Testis (tissue), 3 donors: ENCODE results near the gene PON3. TPM values are rescaled to one million over a fixed set of nuclear protein-coding genes. Genes with fewer than 3 reads are reported as not detected.

Experiments
- DNase-seq: peaks from one replicate; pipeline ENCODE4 v3.0.0-alpha.2; 2019
- H3K27ac ChIP-seq, 2 donors: fragments of 200-600 bp; sonication (generic); one replicate each; pipeline ENCODE4 v1.5.1; 2019
- H3K27me3 ChIP-seq: fragments of 200-600 bp; sonication (generic); one replicate; pipeline ENCODE4 v1.5.1; 2019
- H3K36me3 ChIP-seq: fragments of 200-600 bp; sonication (generic); one replicate; pipeline ENCODE4 v1.5.1; 2017; ENCODE audit warnings: low read depth; ENCODE audit errors: missing control alignments
- H3K4me1 ChIP-seq: fragments of 200-600 bp; sonication (generic); one replicate; pipeline ENCODE4 v1.5.1; 2019
- H3K4me3 ChIP-seq, 2 donors: fragments of 200-600 bp; sonication (generic); one replicate each; pipeline ENCODE4 v1.5.1; 2017 to 2019
- H3K9me3 ChIP-seq: fragments of 200-600 bp; sonication (generic); one replicate; pipeline ENCODE4 v1.5.1; 2017
- POLR2A ChIP-seq: fragments of 450-650 bp; IDR thresholded peaks from one replicate; pipeline ENCODE4 v1.6.1; 2017; ENCODE audit warnings: antibody characterized with exemption, mild to moderate bottlenecking, moderate library complexity
- whole genome bisulfite sequencing, 2 donors: methylation state at CpG; one replicate each; pipeline ENCODE4 v1.1.5; 2018; 5-methylcytosine and 5-hydroxymethylcytosine counted together
- intact Hi-C: fragments of 100-400 bp; cut with DNase I; formaldehyde crosslinking; loops from one replicate; pipeline ENCODE4 v1.15.1; 2023; ENCODE audit warnings: low total_unique reads
- polyA plus RNA-seq: library from polyadenylated mRNA; stranded (reverse); fragments of 350-450 nt; fragmentation: Illumina TruSeq; extraction: RNeasy Lipid Tissue Mini Kit (QIAGEN cat#74804); gene quantifications from one replicate; pipeline ENCODE4 v1.2.3, GENCODE V29; 2014; ENCODE audit warnings: low read depth, low replicate concordance; ENCODE audit not compliant: insufficient read depth
- total RNA-seq, 2 donors: library from RNA; depleted of rRNA; stranded (reverse); fragments of >200 nt; gene quantifications; one replicate each; pipeline ENCODE4 v1.2.3, GENCODE V29; 2016
- TF ChIP-seq, protein P1 (sequence below), 3 experiments: fragments of 450-650 bp in 2 of 3; fragments of 200-600 bp in 1 of 3; sonication (generic) in 1 of 3; IDR thresholded peaks; one replicate each; pipeline ENCODE4 v1.5.1; 2016 to 2019; ENCODE audit warnings: antibody characterized with exemption in 3 of 3, mild to moderate bottlenecking in 2 of 3, moderate library complexity in 1 of 3

Gene PON3
- total and polyA plus RNA-seq, 3 donors from 2014 or later, result 20.9 to 53.7 (median 27.2) TPM

DNA sequence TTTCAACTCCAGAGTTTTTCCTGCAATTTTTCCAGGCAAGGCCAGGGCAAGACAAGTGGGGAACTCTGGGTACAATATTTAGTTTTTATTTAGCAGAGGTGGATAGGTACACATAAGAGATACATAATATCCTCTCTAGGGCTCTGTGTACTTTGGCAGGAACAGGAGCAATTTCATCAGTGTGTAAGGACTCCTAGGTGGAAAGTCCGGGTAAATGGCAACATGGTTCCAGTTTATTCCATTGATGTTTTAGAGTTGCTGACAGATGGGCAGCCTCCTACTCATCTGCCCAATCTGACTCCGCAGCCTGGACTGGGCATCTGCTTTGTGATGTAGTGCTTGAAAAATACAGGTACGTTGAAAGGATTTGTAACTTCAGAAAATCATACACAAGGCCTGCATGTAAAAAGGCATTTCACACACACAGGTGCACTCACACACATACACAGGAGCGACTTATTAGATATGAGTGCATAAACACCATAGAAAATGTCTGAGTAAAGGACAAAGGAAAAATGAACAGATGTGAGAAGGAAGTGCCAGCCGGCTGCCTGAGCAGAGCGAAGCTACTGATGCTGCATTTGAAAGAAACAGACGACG is 77.6 kb downstream of the PON3 start:
- DNase-seq, result no peak
- H3K4me1 ChIP-seq, result no peaks in the 10 kb centered on the region

DNA sequence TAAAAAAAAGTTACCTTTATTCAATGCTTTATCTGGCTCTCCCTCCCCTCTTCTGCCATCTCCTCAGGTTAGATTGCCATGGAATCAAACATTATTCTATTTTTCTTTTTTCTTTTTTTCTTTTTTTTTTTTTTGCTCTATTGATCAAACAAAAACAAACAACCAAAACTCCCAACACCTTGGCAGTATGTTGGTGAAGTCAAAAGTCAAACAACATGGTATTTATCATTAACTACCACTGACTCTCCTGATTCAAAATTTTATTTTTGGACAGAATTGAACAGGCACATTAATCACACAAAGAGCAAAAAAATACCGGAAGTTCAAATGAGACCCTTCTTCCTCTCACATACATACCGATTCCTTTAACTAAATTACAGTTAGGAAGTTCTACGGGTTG is 78.2 kb downstream of the PON3 start:
- no peaks in the 10 kb centered on the region for H3K36me3 ChIP-seq
- no peak overlapping the region for H3K27ac ChIP-seq
- no peaks in the 10 kb centered on the region for H3K27me3 ChIP-seq
- H3K9me3 ChIP-seq, result no peaks in the 10 kb centered on the region
- TF ChIP-seq, protein P1, sequence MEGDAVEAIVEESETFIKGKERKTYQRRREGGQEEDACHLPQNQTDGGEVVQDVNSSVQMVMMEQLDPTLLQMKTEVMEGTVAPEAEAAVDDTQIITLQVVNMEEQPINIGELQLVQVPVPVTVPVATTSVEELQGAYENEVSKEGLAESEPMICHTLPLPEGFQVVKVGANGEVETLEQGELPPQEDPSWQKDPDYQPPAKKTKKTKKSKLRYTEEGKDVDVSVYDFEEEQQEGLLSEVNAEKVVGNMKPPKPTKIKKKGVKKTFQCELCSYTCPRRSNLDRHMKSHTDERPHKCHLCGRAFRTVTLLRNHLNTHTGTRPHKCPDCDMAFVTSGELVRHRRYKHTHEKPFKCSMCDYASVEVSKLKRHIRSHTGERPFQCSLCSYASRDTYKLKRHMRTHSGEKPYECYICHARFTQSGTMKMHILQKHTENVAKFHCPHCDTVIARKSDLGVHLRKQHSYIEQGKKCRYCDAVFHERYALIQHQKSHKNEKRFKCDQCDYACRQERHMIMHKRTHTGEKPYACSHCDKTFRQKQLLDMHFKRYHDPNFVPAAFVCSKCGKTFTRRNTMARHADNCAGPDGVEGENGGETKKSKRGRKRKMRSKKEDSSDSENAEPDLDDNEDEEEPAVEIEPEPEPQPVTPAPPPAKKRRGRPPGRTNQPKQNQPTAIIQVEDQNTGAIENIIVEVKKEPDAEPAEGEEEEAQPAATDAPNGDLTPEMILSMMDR (IDR thresholded peaks at IDR 0.05), result no peak
- TF ChIP-seq POLR2A, result no peak
- intact Hi-C loops, result no loop called here
- no peak overlapping the region for H3K4me3 ChIP-seq
- WGBS, 2 donors, result 75 to 88% methylated on average over 3 of the region's 3 CpGs
- DNase-seq, result no peak
- H3K4me1 ChIP-seq, result no peaks in the 10 kb centered on the region

More for the DNA sequence above, 77.6 kb downstream of the PON3 start:
- TF ChIP-seq POLR2A, result no peak
- TF ChIP-seq, protein P1 (IDR thresholded peaks at IDR 0.05), result no peak
- Histone ChIP-seq H3K36me3 (no peaks in the 10 kb centered on the region), H3K27ac (no peak overlapping the region), H3K4me3 (no peak overlapping the region), H3K27me3 (no peaks in the 10 kb centered on the region), H3K9me3 (no peaks in the 10 kb centered on the region)
- 75 to 83% methylated on average over 8 of the region's 8 CpGs for WGBS, 2 donors
- intact Hi-C loops, result no loop called here

DNA sequence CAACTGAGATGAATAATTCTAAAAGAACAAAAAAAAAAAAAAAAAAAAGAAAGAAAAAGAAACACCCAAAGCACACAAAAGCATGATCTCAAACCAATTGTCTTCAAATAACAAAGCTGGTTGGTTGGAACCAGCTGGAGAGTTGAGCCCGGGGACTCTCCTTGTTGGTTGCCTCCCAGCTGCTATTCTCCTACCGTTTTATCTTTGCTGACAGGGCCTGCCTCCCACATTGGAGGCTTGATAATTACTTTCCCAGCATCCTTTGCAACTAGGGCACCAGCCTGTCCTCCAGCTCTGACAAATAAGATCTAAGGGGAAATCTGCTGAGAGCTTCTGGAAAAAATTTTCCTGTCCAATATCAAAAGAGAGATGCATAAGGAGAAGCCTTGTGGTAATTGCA is 78.6 kb downstream of the PON3 start:
- intact Hi-C loops, result no loop called here
- no peaks in the 10 kb centered on the region for H3K9me3 ChIP-seq
- no peak overlapping the region for H3K27ac ChIP-seq
- no peaks in the 10 kb centered on the region for H3K27me3 ChIP-seq
- no peak overlapping the region for H3K4me3 ChIP-seq
- peak; percentile 33 for DNase-seq
- TF ChIP-seq, protein P1 (IDR thresholded peaks at IDR 0.05), result no peak
- no peak for TF ChIP-seq POLR2A
- WGBS, 2 donors, result 39 to 41% methylated on average over 2 of the region's 2 CpGs
- H3K36me3 ChIP-seq, result no peaks in the 10 kb centered on the region
- no peaks in the 10 kb centered on the region for H3K4me1 ChIP-seq

DNA sequence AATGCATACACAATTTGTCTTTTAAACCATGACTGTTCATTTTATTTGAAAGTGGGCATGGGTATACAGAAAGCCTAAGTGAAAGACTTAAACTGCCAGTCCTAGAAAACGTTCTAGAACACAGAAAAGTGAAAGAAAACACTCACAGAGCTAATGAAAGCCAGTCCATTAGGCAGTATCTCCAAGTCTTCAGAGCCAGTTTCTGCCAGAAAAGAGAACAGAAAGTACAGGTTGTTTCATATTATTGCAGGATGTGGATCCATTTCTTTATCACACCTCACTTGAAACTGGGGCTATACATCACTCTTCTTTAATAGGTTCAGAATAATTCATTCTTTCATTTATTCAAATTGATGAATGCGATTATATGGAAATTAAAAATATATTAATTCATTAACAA is 79.6 kb downstream of the PON3 start:
- DNase-seq, result no peak
- Histone ChIP-seq H3K27ac (no peak overlapping the region), H3K4me1 (no peaks in the 10 kb centered on the region), H3K36me3 (no peaks in the 10 kb centered on the region), H3K4me3 (no peak overlapping the region), H3K27me3 (no peaks in the 10 kb centered on the region), H3K9me3 (no peaks in the 10 kb centered on the region)
- intact Hi-C loops, result no loop called here
- TF ChIP-seq, protein P1 (IDR thresholded peaks at IDR 0.05), result no peak
- WGBS, 2 donors, result 79 to 81% methylated on average over 2 of the region's 2 CpGs

DNA sequence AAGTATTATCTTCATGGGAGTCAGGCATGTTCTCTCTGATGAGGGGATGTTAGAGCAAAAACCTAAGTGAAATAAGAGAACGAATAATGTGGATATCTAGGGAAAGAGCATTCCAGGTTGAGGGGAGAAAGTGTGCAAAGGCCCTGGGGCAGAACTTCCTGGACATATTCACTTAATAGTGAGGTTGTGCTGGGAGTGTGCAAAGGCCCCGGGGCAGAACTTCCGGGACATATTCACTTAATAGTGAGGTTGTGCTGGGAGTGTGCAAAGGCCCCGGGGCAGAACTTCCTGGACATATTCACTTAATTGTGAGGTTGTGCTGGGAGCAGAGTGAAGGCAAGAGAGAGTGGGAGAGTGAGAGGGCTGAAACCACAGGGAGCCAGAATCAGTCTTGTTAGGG is 83.6 kb downstream of the PON3 start:
- no peak for DNase-seq
- H3K4me3 ChIP-seq, result no peak overlapping the region
- WGBS, 2 donors, result 84 to 86% methylated on average over 4 of the region's 4 CpGs
- H3K9me3 ChIP-seq, result no peaks in the 10 kb centered on the region
- H3K4me1 ChIP-seq, result no peaks in the 10 kb centered on the region
- intact Hi-C loops, result no loop called here
- no peaks in the 10 kb centered on the region for H3K27me3 ChIP-seq
- TF ChIP-seq, protein P1 (IDR thresholded peaks at IDR 0.05), result no peak
- TF ChIP-seq POLR2A, result no peak
- H3K36me3 ChIP-seq, result no peaks in the 10 kb centered on the region
- no peak overlapping the region for H3K27ac ChIP-seq
